Liver (tissue), 9 donors: ENCODE results near the gene PAIP1. TPM values are rescaled to one million over a fixed set of nuclear protein-coding genes. Genes with fewer than 3 reads are reported as not detected.
"Not testable (repeated sequence)": the region's sequence is repeated elsewhere in the genome, so short reads cannot be mapped to it uniquely, and the experiment has no call there.

Experiments used
- DNase-seq: peaks from one replicate; pipeline ENCODE4 v3.0.0-alpha.2; 2017; ENCODE audit warnings: low spot score
- H3K27ac ChIP-seq, 2 donors: one replicate each; pipeline ENCODE4 v1.7.0; 2013; ENCODE audit warnings: inconsistent platforms in 2 of 2, low read length in 2 of 2, control low read depth in 1 of 2, low read depth in 1 of 2, mild to moderate bottlenecking in 1 of 2
- H3K27me3 ChIP-seq, 4 donors: one replicate each; pipeline versions ENCODE4 v1.6.1 to v1.7.0; 2013; ENCODE audit warnings: low read length in 3 of 4, inconsistent platforms in 1 of 4, mild to moderate bottlenecking in 1 of 4, moderate library complexity in 1 of 4; ENCODE audit not compliant: control insufficient read depth in 4 of 4, insufficient read depth in 4 of 4
- H3K36me3 ChIP-seq, 4 donors: one replicate each; pipeline versions ENCODE4 v1.6.1 to v1.7.0; 2013; ENCODE audit warnings: low read length in 3 of 4, mild to moderate bottlenecking in 3 of 4, low read depth in 1 of 4, moderate library complexity in 1 of 4; ENCODE audit not compliant: control insufficient read depth in 4 of 4, insufficient read depth in 3 of 4
- H3K4me1 ChIP-seq, 4 donors: one replicate each; pipeline versions ENCODE4 v1.6.1 to v1.7.0; 2013; ENCODE audit warnings: low read length in 3 of 4, mild to moderate bottlenecking in 3 of 4, moderate library complexity in 1 of 4; ENCODE audit not compliant: control insufficient read depth in 4 of 4, insufficient read depth in 4 of 4
- H3K4me3 ChIP-seq, 3 donors: one replicate each; pipeline versions ENCODE4 v1.6.1 to v1.7.0; 2013; ENCODE audit warnings: low read length in 3 of 3, control low read depth in 1 of 3, low read depth in 1 of 3, mild to moderate bottlenecking in 1 of 3
- H3K9ac ChIP-seq, 2 donors: one replicate each; pipeline ENCODE4 v1.7.0; 2013; ENCODE audit warnings: low read length in 2 of 2, mild to moderate bottlenecking in 2 of 2, moderate library complexity in 2 of 2, control low read depth in 1 of 2, low read depth in 1 of 2
- H3K9me3 ChIP-seq, 4 donors: one replicate each; pipeline versions ENCODE4 v1.6.1 to v1.7.0; 2013; ENCODE audit warnings: low read length in 3 of 4; ENCODE audit not compliant: control insufficient read depth in 4 of 4
- EGR1 ChIP-seq, 2 donors: IDR thresholded peaks; 2 replicates each; pipeline ENCODE4 v1.6.1; 2016 to 2018; ENCODE audit warnings: antibody characterized with exemption in 2 of 2, low read depth in 2 of 2
- FOXA1 ChIP-seq: IDR thresholded peaks from 2 replicates; pipeline ENCODE4 v1.6.1; 2016; ENCODE audit warnings: antibody characterized with exemption
- FOXA2 ChIP-seq: IDR thresholded peaks from 2 replicates; pipeline ENCODE4 v1.6.1; 2016; ENCODE audit warnings: antibody characterized with exemption
- GABPA ChIP-seq, 2 donors: IDR thresholded peaks in 1 of 2; conservative IDR thresholded peaks in 1 of 2; 2 replicates each; pipeline ENCODE4 v1.6.1; 2016; ENCODE audit warnings: antibody characterized with exemption in 2 of 2, mild to moderate bottlenecking in 1 of 2, moderate library complexity in 1 of 2
- HNF4G ChIP-seq: IDR thresholded peaks from 2 replicates; pipeline ENCODE4 v1.6.1; 2016; ENCODE audit warnings: antibody characterized with exemption
- JUND ChIP-seq, 2 donors: IDR thresholded peaks; 2 replicates each; pipeline ENCODE4 v1.6.1; 2016; ENCODE audit warnings: antibody characterized with exemption in 2 of 2
- NR2F2 ChIP-seq: IDR thresholded peaks from 2 replicates; pipeline ENCODE4 v1.6.1; 2016; ENCODE audit warnings: antibody characterized with exemption
- RAD21 ChIP-seq, 2 donors: IDR thresholded peaks; 2 replicates each; pipeline ENCODE4 v1.6.1; 2016; ENCODE audit warnings: antibody characterized with exemption in 2 of 2, mild to moderate bottlenecking in 2 of 2
- RXRA ChIP-seq, 2 donors: IDR thresholded peaks; 2 replicates each; pipeline ENCODE4 v1.6.1; 2017 to 2018; ENCODE audit warnings: antibody characterized with exemption in 2 of 2, mild to moderate bottlenecking in 1 of 2
- SP1 ChIP-seq: IDR thresholded peaks from 2 replicates; pipeline ENCODE4 v1.6.1; 2018; ENCODE audit warnings: antibody characterized with exemption, mild to moderate bottlenecking
- TAF1 ChIP-seq: conservative IDR thresholded peaks from 2 replicates; pipeline ENCODE4 v1.6.1; 2016; ENCODE audit warnings: antibody characterized with exemption, mild to moderate bottlenecking
- WGBS: extraction: QIAGEN DNeasy Blood & Tissue Kit; methylation state at CpG from one replicate; pipeline ENCODE4 v1.1.7; 2013; 5-methylcytosine and 5-hydroxymethylcytosine counted together
- polyA plus RNA-seq, 2 donors: library from polyadenylated mRNA; stranded (reverse) in 1 of 2; unstranded in 1 of 2; fragments of 200-250 nt in 1 of 2; fragments of >200 nt in 1 of 2; fragmentation: Nextera tagmentation in 1 of 2; extraction: Ambion mirVana in 1 of 2; gene quantifications; one replicate each; pipeline versions ENCODE4 v1.2.1 to v1.2.3, GENCODE V29; 2013 to 2015
- total RNA-seq, 2 donors: library from RNA; depleted of rRNA; stranded (reverse); fragments of >200 nt; gene quantifications; one replicate each; pipeline ENCODE4 v1.2.3, GENCODE V29; 2014
- TF ChIP-seq, protein P1 (sequence below): IDR thresholded peaks from 2 replicates; pipeline ENCODE4 v1.6.1; 2016; ENCODE audit warnings: antibody characterized with exemption
- TF ChIP-seq, protein P2 (sequence below): IDR thresholded peaks from 2 replicates; pipeline ENCODE4 v1.6.1; 2016; ENCODE audit warnings: antibody characterized with exemption
- TF ChIP-seq, protein P3 (sequence below): IDR thresholded peaks from 2 replicates; pipeline ENCODE4 v1.6.1; 2016; ENCODE audit warnings: antibody characterized with exemption, mild to moderate bottlenecking
- TF ChIP-seq, protein P4 (sequence below): fragments of 150-350 bp; IDR thresholded peaks from 2 replicates; pipeline ENCODE4 v1.5.1; 2017; ENCODE audit warnings: improper control_type of control experiment, low read depth, low read length; ENCODE audit not compliant: missing input control
- donor health status: healthy.
- donor health status: healthy.
- donor health status: healthy.
- donor health status: healthy.
- donor health status: healthy.

PAIP1 gene
- total and polyA plus RNA-seq, 4 donors, result 27.0 to 50.8 (median 44.2) TPM

DNA sequence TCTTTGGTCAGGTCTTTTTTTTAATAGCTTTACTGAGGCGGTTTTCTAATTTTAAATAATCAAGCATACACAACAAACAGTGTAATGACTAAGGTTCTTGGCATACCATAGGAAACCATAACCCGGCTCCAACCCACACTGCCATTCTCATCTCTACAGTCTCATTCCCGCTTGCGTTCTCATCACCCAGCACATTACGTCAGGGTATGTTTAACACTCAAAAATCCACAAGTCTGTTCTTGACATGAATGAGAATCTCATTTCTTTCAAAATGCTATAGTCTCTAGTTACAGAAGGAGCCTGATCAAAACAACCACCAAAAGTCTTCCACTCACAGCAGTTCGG is 42.4 kb downstream of the PAIP1 start:
- H3K27me3 ChIP-seq, result no peaks in the 10 kb centered on the region
- H3K27ac ChIP-seq, result peak overlapping the region; percentile 56 to 61
- 3% methylated on average over 6 of the region's 6 CpGs for whole genome bisulfite sequencing
- no peaks in the 10 kb centered on the region for H3K36me3 ChIP-seq
- TF ChIP-seq TAF1 (no peak), JUND (IDR thresholded peaks at IDR 0.05) (no peak), GABPA (IDR thresholded peaks at IDR 0.05 in 1 of 2, conservative IDR thresholded peaks at IDR 0.05 in 1 of 2) (no peak), HNF4G (no peak), FOXA1 (no peak), EGR1 (IDR thresholded peaks at IDR 0.05; ENCODE audit: low read depth in 2 of 2) (no peak), RAD21 (IDR thresholded peaks at IDR 0.05) (no peak), SP1 (no peak), RXRA (IDR thresholded peaks at IDR 0.05) (no peak), NR2F2 (no peak), FOXA2 (no peak)
- TF ChIP-seq, protein P1, sequence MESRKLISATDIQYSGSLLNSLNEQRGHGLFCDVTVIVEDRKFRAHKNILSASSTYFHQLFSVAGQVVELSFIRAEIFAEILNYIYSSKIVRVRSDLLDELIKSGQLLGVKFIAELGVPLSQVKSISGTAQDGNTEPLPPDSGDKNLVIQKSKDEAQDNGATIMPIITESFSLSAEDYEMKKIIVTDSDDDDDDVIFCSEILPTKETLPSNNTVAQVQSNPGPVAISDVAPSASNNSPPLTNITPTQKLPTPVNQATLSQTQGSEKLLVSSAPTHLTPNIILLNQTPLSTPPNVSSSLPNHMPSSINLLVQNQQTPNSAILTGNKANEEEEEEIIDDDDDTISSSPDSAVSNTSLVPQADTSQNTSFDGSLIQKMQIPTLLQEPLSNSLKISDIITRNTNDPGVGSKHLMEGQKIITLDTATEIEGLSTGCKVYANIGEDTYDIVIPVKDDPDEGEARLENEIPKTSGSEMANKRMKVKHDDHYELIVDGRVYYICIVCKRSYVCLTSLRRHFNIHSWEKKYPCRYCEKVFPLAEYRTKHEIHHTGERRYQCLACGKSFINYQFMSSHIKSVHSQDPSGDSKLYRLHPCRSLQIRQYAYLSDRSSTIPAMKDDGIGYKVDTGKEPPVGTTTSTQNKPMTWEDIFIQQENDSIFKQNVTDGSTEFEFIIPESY, result no peak
- TF ChIP-seq, protein P2, sequence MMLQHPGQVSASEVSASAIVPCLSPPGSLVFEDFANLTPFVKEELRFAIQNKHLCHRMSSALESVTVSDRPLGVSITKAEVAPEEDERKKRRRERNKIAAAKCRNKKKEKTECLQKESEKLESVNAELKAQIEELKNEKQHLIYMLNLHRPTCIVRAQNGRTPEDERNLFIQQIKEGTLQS, result no peak
- TF ChIP-seq, protein P3, sequence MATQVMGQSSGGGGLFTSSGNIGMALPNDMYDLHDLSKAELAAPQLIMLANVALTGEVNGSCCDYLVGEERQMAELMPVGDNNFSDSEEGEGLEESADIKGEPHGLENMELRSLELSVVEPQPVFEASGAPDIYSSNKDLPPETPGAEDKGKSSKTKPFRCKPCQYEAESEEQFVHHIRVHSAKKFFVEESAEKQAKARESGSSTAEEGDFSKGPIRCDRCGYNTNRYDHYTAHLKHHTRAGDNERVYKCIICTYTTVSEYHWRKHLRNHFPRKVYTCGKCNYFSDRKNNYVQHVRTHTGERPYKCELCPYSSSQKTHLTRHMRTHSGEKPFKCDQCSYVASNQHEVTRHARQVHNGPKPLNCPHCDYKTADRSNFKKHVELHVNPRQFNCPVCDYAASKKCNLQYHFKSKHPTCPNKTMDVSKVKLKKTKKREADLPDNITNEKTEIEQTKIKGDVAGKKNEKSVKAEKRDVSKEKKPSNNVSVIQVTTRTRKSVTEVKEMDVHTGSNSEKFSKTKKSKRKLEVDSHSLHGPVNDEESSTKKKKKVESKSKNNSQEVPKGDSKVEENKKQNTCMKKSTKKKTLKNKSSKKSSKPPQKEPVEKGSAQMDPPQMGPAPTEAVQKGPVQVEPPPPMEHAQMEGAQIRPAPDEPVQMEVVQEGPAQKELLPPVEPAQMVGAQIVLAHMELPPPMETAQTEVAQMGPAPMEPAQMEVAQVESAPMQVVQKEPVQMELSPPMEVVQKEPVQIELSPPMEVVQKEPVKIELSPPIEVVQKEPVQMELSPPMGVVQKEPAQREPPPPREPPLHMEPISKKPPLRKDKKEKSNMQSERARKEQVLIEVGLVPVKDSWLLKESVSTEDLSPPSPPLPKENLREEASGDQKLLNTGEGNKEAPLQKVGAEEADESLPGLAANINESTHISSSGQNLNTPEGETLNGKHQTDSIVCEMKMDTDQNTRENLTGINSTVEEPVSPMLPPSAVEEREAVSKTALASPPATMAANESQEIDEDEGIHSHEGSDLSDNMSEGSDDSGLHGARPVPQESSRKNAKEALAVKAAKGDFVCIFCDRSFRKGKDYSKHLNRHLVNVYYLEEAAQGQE, result no peak
- TF ChIP-seq, protein P4, sequence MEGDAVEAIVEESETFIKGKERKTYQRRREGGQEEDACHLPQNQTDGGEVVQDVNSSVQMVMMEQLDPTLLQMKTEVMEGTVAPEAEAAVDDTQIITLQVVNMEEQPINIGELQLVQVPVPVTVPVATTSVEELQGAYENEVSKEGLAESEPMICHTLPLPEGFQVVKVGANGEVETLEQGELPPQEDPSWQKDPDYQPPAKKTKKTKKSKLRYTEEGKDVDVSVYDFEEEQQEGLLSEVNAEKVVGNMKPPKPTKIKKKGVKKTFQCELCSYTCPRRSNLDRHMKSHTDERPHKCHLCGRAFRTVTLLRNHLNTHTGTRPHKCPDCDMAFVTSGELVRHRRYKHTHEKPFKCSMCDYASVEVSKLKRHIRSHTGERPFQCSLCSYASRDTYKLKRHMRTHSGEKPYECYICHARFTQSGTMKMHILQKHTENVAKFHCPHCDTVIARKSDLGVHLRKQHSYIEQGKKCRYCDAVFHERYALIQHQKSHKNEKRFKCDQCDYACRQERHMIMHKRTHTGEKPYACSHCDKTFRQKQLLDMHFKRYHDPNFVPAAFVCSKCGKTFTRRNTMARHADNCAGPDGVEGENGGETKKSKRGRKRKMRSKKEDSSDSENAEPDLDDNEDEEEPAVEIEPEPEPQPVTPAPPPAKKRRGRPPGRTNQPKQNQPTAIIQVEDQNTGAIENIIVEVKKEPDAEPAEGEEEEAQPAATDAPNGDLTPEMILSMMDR, result no peak
- no peaks in the 10 kb centered on the region for H3K9me3 ChIP-seq
- DNase-seq, result no peak
- H3K4me3 ChIP-seq, result peak overlapping the region; percentile 36 to 76 (median 62)
- H3K4me1 ChIP-seq, result peaks cover 2 to 16% (median 8%) of the 10 kb centered on the region in 4 donors
- peak overlapping the region; percentile 64 to 76 for H3K9ac ChIP-seq

DNA sequence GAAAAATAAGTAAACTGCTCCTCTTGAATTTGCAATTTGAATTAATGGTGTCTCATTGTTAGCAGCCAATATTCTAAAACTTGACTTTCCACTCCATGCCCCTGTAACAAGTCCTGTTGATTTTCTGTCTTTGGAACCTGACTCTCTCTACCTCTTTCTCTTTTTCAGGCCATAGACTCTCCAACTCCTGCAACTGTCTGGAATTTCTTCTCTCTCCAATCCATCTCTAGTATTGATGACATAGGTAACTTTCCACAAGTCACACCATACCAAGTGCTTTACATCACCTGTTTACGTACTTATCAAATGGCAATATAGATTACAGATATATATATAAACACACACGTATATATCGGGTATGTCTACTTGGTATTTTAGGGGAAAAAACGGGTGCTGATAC is 42.9 kb downstream of the PAIP1 start:
- no peaks in the 10 kb centered on the region for H3K36me3 ChIP-seq
- H3K27me3 ChIP-seq, result no peaks in the 10 kb centered on the region
- H3K27ac ChIP-seq, result no peak overlapping the region
- no peak for DNase-seq
- H3K9ac ChIP-seq, result peak overlapping the region in 1 of 2 donors; percentile 27
- no peaks in the 10 kb centered on the region for H3K9me3 ChIP-seq
- TF ChIP-seq JUND (IDR thresholded peaks at IDR 0.05) (no peak), SP1 (no peak)
- TF ChIP-seq, protein P2, result no peak
- peak overlapping the region in 1 of 3 donors; percentile 62 for H3K4me3 ChIP-seq
- peaks cover 2 to 16% (median 8%) of the 10 kb centered on the region in 4 donors for H3K4me1 ChIP-seq
- 22% methylated on average over 4 of the region's 4 CpGs for WGBS

DNA sequence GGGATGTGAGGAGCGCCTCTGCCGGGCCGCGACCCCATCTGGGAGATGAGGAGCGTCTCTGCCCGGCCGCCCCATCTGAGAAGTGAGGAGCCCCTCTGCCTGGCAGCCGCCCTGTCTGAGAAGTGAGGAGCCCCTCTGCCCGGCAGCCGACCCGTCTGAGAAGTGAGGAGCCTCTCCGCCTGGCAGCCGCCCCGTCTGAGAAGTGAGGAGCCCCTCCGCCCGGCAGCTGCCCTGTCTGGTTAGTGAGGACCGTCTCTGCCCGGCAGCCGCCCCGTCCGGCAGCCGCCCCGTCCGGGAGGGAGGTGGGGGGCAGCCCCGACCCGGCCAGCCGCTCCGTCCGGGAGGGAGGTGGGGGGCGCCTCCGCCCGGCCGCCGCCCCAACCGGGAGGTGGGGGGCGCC is 45.8 kb downstream of the PAIP1 start:
- H3K27ac ChIP-seq, H3K9ac ChIP-seq, H3K9me3 ChIP-seq, H3K4me3 ChIP-seq, H3K36me3 ChIP-seq, DNase-seq, H3K27me3 ChIP-seq: not testable (repeated sequence)
- H3K4me1 ChIP-seq, result peaks cover 2 to 16% (median 8%) of the 10 kb centered on the region in 4 donors
- 95% methylated on average over 36 of the region's 36 CpGs for WGBS
